Caco-2 (cell line): ENCODE data around the gene SLC25A2. TPM values are rescaled to one million over a fixed set of nuclear protein-coding genes. Genes with fewer than 3 reads are reported as not detected.
A peak's percentile ranks its signal among the peaks of the same experiment; 100 is the strongest.

ENCODE experiments used
- BruUV-seq: library from RNA; stranded (reverse); fragments of 400-500 nt; replicated peaks from 2 replicates; lab custom pipeline; 2021; lab: Mats Ljungman, UMichigan
- CTCF ChIA-PET: fragments of 300-600 bp; sonication (Branson Sonifier 250); formaldehyde crosslinking; loops from one replicate; lab custom pipeline; 2022; ENCODE audit warnings: antibody characterized with exemption; lab: Charles Lee
- POLR2A ChIA-PET: fragments of 300-600 bp; sonication (Branson Sonifier 250); formaldehyde crosslinking; loops from one replicate; lab custom pipeline; 2022; ENCODE audit warnings: antibody characterized with exemption; lab: Charles Lee
- DNase-seq, 2 experiments: peaks; one replicate each; pipeline versions ENCODE4 v3.0.0 to v3.0.0-alpha.2; 2020 to 2022
- H3K27me3 ChIP-seq: replicated peaks from 2 replicates; pipeline ENCODE4 v1.6.0; 2011; ENCODE audit warnings: low read length; ENCODE audit not compliant: control insufficient read depth, insufficient read depth
- H3K36me3 ChIP-seq: 2 replicates; pipeline ENCODE4 v1.5.1; 2011; ENCODE audit warnings: low read length; ENCODE audit not compliant: control insufficient read depth, insufficient read depth
- H3K4me1 ChIP-seq: fragments of 250-450 bp; sonication (Bioruptor Pico); 2 replicates; pipeline ENCODE4 v1.5.1; 2020; ENCODE audit warnings: mild to moderate bottlenecking
- H3K4me3 ChIP-seq: 2 replicates; pipeline ENCODE4 v1.5.1; 2011; ENCODE audit warnings: low read depth, mild to moderate bottlenecking, control low read depth, low read length
- H3K9me3 ChIP-seq: fragments of 250-450 bp; sonication (Bioruptor Pico); 2 replicates; pipeline ENCODE4 v1.5.1; 2020; ENCODE audit warnings: mild to moderate bottlenecking, moderate library complexity
- H3K27ac Mint-ChIP-seq: one replicate; pipeline ENCODE4 v1.8.0; 2022; ENCODE audit warnings: mixed read lengths; ENCODE audit not compliant: unreplicated experiment
- H3K27me3 Mint-ChIP-seq: one replicate; pipeline ENCODE4 v1.8.0; 2022; ENCODE audit warnings: mixed read lengths; ENCODE audit not compliant: insufficient read depth, unreplicated experiment
- H3K36me3 Mint-ChIP-seq: one replicate; pipeline ENCODE4 v1.8.0; 2022; ENCODE audit warnings: mild to moderate bottlenecking, mixed read lengths; ENCODE audit not compliant: insufficient read depth, unreplicated experiment
- H3K4me1 Mint-ChIP-seq: one replicate; pipeline ENCODE4 v1.8.0; 2022; ENCODE audit warnings: low read depth, mixed read lengths; ENCODE audit not compliant: unreplicated experiment
- H3K4me3 Mint-ChIP-seq: one replicate; pipeline ENCODE4 v1.8.0; 2022; ENCODE audit warnings: mild to moderate bottlenecking, moderate library complexity, mixed read lengths; ENCODE audit not compliant: unreplicated experiment
- H3K9me3 Mint-ChIP-seq: one replicate; pipeline ENCODE4 v1.8.0; 2022; ENCODE audit warnings: mixed read lengths; ENCODE audit not compliant: unreplicated experiment
- intact Hi-C: fragments of 100-400 bp; cut with micrococcal nuclease; formaldehyde crosslinking; loops from one replicate; pipeline ENCODE4 v1.10.0; 2022; ENCODE audit not compliant: unreplicated experiment
- total RNA-seq: library from RNA; stranded (reverse); gene quantifications from 2 replicates; pipeline ENCODE4 v1.2.3, GENCODE V29; 2022
- TF ChIP-seq, protein P1 (sequence below), 2 experiments: fragments of 200-600 bp in 1 of 2; IDR thresholded peaks; 1 replicate in 1 of 2; 2 replicates in 1 of 2; pipeline versions ENCODE4 v1.5.1 to v1.8.0; 2011 to 2022; ENCODE audit warnings: antibody characterized with exemption in 1 of 2, control low read depth in 1 of 2, inconsistent platforms in 1 of 2, low read depth in 1 of 2, low read length in 1 of 2, mild to moderate bottlenecking in 1 of 2, moderate library complexity in 1 of 2; ENCODE audit not compliant: insufficient read depth in 1 of 2, severe bottlenecking in 1 of 2, unreplicated experiment in 1 of 2

The SLC25A2 gene
- total RNA-seq, 1 experiment from 2014 or later: 0.64 TPM

DNA sequence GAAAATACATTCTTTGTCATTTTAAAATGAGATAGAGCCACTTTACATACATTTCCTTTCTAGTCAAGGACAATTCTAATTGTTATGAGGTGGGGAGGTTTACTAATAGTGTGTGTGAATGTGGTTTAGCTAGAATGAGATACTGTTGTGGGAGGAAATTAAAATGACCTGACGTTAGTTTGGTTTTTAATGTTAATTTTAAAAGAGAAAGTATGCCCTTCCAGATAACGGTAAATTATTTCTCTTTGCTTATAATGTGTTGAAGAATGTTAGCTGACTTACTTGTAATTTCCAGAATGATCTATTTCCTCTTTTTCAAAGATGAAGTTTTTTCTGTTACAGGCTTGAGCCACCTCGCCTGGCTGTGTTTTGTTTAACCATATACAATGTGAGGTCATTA is 18.4 kb upstream of the SLC25A2 start:
- BruUV-seq: no TSS peak
- peaks cover 6% of the 10 kb centered on the region for H3K4me1 Mint-ChIP-seq
- Histone ChIP-seq H3K4me3 (no peak overlapping the region), H3K27me3 (no peaks in the 10 kb centered on the region), H3K36me3 (peaks cover 6% of the 10 kb centered on the region; the same call in 1 of the 2 replicates), H3K9me3 (peaks cover 22% of the 10 kb centered on the region), H3K4me1 (peaks cover 5% of the 10 kb centered on the region; the same call in 1 of the 2 replicates)
- no peak for DNase-seq
- ChIA-PET POLR2A (no interaction called here), CTCF (no interaction called here)
- H3K36me3 Mint-ChIP-seq: peaks cover 38% of the 10 kb centered on the region
- no peak overlapping the region for H3K27ac Mint-ChIP-seq
- intact Hi-C loops: loop anchor here (5.0 kb wide), 1 partner anchor 90 kb away; the partner anchor contains the start of gene PCDHGA10
- H3K27me3 Mint-ChIP-seq: no peaks in the 10 kb centered on the region
- no peak overlapping the region for H3K4me3 Mint-ChIP-seq
- H3K9me3 Mint-ChIP-seq: peaks cover 21% of the 10 kb centered on the region
- TF ChIP-seq, protein P1, sequence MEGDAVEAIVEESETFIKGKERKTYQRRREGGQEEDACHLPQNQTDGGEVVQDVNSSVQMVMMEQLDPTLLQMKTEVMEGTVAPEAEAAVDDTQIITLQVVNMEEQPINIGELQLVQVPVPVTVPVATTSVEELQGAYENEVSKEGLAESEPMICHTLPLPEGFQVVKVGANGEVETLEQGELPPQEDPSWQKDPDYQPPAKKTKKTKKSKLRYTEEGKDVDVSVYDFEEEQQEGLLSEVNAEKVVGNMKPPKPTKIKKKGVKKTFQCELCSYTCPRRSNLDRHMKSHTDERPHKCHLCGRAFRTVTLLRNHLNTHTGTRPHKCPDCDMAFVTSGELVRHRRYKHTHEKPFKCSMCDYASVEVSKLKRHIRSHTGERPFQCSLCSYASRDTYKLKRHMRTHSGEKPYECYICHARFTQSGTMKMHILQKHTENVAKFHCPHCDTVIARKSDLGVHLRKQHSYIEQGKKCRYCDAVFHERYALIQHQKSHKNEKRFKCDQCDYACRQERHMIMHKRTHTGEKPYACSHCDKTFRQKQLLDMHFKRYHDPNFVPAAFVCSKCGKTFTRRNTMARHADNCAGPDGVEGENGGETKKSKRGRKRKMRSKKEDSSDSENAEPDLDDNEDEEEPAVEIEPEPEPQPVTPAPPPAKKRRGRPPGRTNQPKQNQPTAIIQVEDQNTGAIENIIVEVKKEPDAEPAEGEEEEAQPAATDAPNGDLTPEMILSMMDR (IDR thresholded peaks at IDR 0.05; ENCODE audit: insufficient read depth in 1 of 2, low read depth in 1 of 2, low read length in 1 of 2, severe bottlenecking in 1 of 2, unreplicated experiment in 1 of 2): no peak

DNA sequence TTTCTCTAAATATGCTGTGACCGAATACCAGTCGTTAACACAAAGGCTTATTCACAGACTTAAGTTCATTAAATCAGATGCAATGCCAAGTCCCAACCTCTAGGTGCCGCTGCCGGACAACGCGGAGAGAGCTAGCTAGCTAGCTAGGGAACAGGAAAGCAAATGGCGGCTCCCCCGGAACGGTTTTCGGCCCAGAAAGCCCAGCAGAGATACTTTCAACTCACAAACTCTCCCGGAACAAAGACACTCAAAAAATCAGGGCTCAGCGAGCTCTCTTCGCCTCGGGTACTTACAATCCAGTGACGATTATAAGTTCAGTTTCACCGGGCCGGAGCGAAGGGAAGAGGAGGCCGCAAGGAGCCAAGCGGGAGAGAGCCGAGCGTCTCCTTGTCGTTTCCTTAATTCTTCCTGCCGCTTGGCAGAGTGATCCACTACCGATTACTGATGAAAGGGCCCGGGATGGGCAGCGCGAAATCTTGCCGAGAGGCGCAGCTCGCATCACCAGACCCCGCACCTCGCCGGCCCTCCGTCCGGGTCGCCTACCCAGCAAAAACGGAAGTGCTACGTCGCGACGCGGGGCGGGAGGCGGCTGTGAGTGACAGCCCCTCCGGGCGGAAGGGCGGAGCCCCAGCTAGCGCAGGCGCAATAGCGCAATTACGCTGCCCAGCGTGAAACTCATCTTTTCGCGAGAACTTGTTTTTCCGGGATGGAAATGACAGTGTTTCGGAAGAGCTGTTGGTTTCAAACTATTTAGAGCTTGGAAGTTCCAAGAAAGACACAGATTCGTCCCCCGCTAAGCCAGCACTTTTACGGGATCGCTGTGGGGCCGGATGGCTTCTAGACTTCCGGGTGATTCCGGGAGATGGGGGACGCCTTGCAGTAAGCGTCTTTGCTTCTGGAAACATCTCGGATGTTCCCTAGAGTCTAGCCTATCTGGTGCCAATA is 16.6 kb upstream of the SLC25A2 start, which contains the start of gene TAF7:
Gene TAF7, minus strand, starts transcription at position 560 of the 945 bp plus-strand sequence. CDS start 740 bp downstream, outside the sequence.
- peaks cover 22% of the 10 kb centered on the region for H3K9me3 ChIP-seq
- POLR2A ChIA-PET: interaction anchor here (0.6 to 1.7 kb wide), 11 partner anchors 10 to 675 kb away, joined by 3 to 13 read pairs (median 4); partner anchors contain the start of genes DIAPH1, PCDHB14, PCDHGA1 and PCDHGA10
- peaks cover 5% of the 10 kb centered on the region; the same call in 1 of the 2 replicates for H3K4me1 ChIP-seq
- Mint-ChIP-seq H3K9me3 (peaks cover 27% of the 10 kb centered on the region), H3K27me3 (no peaks in the 10 kb centered on the region), H3K4me1 (peaks cover 6% of the 10 kb centered on the region), H3K4me3 (peak within 1 kb of the TSS; percentile 96), H3K36me3 (peaks cover 55% of the 10 kb centered on the region), H3K27ac (peak within 1 kb of the TSS; percentile 100)
- H3K4me3 ChIP-seq: peak within 1 kb of the TSS; percentile 95
- CTCF ChIA-PET: interaction anchor here (0.9 to 1.6 kb wide), 10 partner anchors 10 to 272 kb away, joined by 3 to 13 read pairs (median 4); partner anchors contain the start of genes PCDHB14, PCDHGA1, PCDHGA3 and PCDHGB3
- BruUV-seq: TSS peak; percentile 68
- no peaks in the 10 kb centered on the region for H3K27me3 ChIP-seq
- TF ChIP-seq, protein P1 (IDR thresholded peaks at IDR 0.05; ENCODE audit: insufficient read depth in 1 of 2, low read depth in 1 of 2, low read length in 1 of 2, severe bottlenecking in 1 of 2, unreplicated experiment in 1 of 2): peak; percentile 87 to 93
- intact Hi-C loops: loop anchor here (1.0 to 5.0 kb wide), 2 partner anchors 92 to 204 kb away; partner anchors contain the start of gene PCDHGA10
- peaks cover 6% of the 10 kb centered on the region; the same call in 1 of the 2 replicates for H3K36me3 ChIP-seq
- DNase-seq: peak; percentile 94 to 95

DNA sequence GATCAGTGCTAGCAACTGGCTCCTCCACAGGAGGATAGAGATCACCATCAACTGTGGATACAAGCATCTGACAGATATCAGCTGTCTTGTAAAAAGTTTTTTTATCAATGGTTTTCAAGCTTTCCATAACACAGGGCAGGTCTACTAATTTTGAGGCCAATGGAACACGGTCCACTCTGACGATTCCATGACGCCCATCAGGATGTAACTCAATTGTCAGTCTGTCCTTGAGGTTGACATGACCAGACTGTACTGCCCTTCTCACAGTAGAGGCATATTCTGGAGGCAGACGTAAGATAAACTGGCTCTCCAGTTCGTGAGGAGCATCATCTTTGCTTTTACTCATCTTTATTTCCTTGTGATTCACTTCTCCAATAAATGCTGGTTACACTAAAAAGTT is 15.8 kb upstream of the SLC25A2 start:
- peak overlapping the region; percentile 95 for H3K4me3 ChIP-seq
- no peaks in the 10 kb centered on the region for H3K27me3 Mint-ChIP-seq
- H3K9me3 Mint-ChIP-seq: peaks cover 35% of the 10 kb centered on the region
- no peak for DNase-seq
- POLR2A ChIA-PET: interaction anchor here (0.6 to 1.7 kb wide), 6 partner anchors 11 to 299 kb away, joined by 3 to 9 read pairs (median 4); partner anchors contain the start of genes DIAPH1, PCDHB14, PCDHGA1 and PCDHGA11
- CTCF ChIA-PET: interaction anchor here (0.9 to 1.6 kb wide), 6 partner anchors 50 to 272 kb away, joined by 3 to 13 read pairs (median 4); partner anchors contain the start of genes PCDHB14 and PCDHGB3
- intact Hi-C loops: loop anchor here (1.0 to 5.0 kb wide), 2 partner anchors 93 to 205 kb away; partner anchors contain the start of gene PCDHGA10
- H3K4me3 Mint-ChIP-seq: peak overlapping the region; percentile 96
- peaks cover 6% of the 10 kb centered on the region for H3K4me1 Mint-ChIP-seq
- peak overlapping the region; percentile 100 for H3K27ac Mint-ChIP-seq
- no peaks in the 10 kb centered on the region for H3K27me3 ChIP-seq
- peaks cover 5% of the 10 kb centered on the region; the same call in 1 of the 2 replicates for H3K4me1 ChIP-seq
- peaks cover 6% of the 10 kb centered on the region; the same call in 1 of the 2 replicates for H3K36me3 ChIP-seq
- peaks cover 61% of the 10 kb centered on the region for H3K36me3 Mint-ChIP-seq
- TF ChIP-seq, protein P1 (IDR thresholded peaks at IDR 0.05; ENCODE audit: insufficient read depth in 1 of 2, low read depth in 1 of 2, low read length in 1 of 2, severe bottlenecking in 1 of 2, unreplicated experiment in 1 of 2): no peak
- H3K9me3 ChIP-seq: peaks cover 22% of the 10 kb centered on the region
- BruUV-seq: no TSS peak
